Activated CD4-positive, alpha-beta T cell treated with anti-CD3 and anti-CD28 coated beads, Interleukin-2, amount 50 U/mL, for 16 hours (primary cell): ENCODE results near the gene CD84.
"Not testable (repeated sequence)": the region's sequence is repeated elsewhere in the genome, so short reads cannot be mapped to it uniquely, and the experiment has no call there.

Experiments used
- DNase-seq: peaks from one replicate; pipeline ENCODE4 v3.0.0-alpha.2; 2020

CD84 gene

DNA sequence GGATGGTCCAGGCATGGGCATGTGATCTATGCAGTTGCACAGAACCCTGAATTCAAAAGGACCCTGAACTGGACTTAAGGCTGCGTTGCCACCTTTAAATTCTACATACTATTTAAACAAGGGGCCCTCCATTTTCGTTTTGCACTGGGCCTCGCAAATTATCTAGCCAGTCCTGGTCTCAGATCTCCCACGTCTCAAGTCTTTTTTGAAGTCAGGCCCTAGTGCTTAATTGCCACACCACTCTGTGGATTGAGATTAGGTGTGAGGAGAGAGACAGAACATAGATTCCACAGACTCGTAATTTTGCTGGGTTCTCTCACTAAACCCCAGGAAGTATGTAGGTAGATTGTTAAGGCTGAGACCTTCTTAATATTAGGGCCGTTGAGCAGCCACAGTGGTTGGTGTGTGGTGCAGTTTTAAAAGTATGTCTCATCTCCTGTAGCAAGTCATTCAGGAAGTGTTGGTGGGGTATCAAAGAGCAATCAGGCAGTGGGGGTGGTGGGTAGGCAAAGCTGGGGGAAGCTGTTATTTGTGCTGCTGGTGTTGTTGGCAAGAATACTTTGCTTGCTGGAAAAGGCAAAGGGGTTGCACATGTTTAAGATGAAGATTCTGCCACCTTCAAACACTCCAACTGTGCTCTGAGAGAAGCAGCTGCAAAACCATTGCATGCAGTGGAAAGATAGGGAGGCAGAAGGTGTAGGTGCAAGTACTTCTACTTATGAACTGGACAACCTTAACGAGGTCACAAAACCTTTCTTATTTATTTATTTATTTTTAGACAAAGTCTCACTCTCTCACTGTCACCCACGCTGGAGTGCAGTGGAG is 11.2 kb downstream of the CD84 start:
- DNase-seq, result peak; percentile 85

DNA sequence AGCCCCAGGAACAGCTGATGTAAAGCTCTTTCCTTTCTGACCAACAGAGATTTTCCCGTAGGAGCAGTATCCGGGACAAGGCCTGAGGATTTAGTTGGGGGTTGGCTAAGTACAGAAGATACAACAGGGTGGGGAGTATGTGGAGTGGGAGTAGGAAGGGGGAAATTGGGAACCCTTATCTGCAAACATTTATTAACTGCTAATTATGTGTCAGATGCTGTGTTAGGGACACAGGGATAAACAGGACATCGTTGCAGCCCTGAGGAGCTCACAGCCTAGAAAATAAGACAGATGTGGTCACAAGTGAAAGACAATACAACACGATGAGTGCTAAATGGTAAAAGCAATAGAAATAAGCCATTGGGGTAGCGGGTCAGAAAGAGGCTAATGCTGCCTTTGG is 12.0 kb downstream of the CD84 start:
- DNase-seq, result no peak

DNA sequence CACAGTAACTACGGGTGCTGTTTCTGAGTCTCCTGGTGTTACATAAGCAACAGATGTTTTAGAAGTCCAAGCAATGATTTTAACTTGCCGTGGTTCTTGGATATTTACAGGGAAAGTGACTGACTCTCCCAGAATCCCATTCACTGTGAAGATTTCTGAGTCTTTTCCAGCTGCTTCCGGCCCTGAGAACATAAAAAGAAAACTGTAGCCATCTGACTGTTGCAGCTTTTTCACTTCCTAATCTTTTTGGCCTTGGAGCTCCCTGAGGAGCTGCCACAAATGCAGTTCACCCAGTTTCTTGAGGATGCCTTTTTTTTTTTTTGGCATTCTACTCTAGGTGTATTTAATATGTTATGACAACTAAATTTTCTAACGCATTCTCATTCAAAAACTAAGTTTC is 13.7 kb downstream of the CD84 start:
- no peak for DNase-seq

- not testable (repeated sequence) for DNase-seq
These were observed 16.1 kb downstream of the CD84 start for GRCh38 chr1:160563230-160563629.

GRCh38 chr1:160562745-160563144 is 16.6 kb downstream of the CD84 start:
- DNase-seq, result not testable (repeated sequence)

GRCh38 chr1:160560806-160561205 is 18.5 kb downstream of the CD84 start:
- no peak for DNase-seq

GRCh38 chr1:160560045-160560705 is 19.1 kb downstream of the CD84 start:
- DNase-seq, result no peak

- not testable (repeated sequence) for DNase-seq
These were observed 19.9 kb downstream of the CD84 start for GRCh38 chr1:160559437-160559836.

- no peak for DNase-seq
These were observed 20.5 kb downstream of the CD84 start for GRCh38 chr1:160558660-160559380.

- no peak for DNase-seq
These were observed 25.5 kb downstream of the CD84 start for GRCh38 chr1:160553778-160554177.

- DNase-seq, result no peak
These were observed 26.9 kb downstream of the CD84 start for GRCh38 chr1:160552425-160552824.

GRCh38 chr1:160550572-160551034 is 28.7 kb downstream of the CD84 start:
- peak; percentile 51 for DNase-seq

- DNase-seq, result no peak
These were observed 29.7 kb downstream of the CD84 start for GRCh38 chr1:160549665-160550006.

DNA sequence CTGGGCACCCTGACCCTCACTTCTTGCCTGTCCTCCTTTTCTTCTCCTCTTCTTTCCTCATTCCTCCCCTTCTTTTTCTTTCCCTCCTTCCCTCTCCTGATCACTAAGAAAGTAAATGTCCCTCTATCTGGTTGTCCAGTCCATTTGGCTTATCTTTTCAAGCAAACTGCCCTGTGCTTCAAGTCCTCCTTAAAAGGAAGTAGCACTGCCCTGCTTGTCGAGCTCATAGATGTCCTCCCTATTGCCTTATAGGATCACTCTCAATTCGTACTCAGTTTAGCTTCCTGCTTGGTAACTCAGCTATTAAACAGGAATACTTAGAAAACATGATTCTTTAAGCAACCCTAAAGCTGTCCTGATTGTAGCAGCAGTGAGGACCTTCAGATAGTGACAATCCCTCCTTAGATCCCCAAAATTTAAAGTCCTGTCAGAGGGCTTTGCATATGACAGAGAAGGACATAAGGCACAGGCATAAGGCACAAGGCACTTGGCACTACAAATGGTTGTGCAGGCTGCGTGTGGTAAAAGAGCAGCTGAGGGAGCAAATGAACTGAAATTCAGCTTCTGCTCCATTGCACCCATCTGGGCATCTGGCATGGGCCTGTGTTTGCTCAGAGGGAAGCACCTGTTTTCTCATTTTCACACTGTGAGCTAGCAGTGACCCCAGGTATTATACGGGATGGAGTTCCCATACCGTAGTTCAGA is 30.2 kb downstream of the CD84 start:
- no peak for DNase-seq

- DNase-seq, result no peak
These were observed 31.1 kb downstream of the CD84 start for GRCh38 chr1:160548183-160548582.

DNA sequence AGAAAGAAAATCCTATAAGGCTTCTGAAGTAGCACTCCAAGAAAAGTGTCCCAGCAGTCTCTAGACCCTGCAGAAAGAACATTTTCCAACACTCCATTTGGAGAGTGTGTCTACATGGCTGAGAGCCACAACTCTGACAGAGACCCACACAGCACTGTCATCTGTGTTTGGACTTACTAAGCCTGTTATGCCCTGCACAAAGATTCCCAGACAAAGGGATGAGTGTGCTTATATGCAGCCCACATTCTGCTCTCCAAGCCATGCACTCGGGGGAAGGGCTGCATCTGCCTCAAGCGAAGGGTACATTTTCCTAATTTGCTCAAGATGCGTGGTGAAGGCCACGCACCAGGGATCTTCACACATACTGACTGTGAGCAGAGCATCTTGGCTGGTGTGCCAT is 31.9 kb downstream of the CD84 start:
- no peak for DNase-seq

DNA sequence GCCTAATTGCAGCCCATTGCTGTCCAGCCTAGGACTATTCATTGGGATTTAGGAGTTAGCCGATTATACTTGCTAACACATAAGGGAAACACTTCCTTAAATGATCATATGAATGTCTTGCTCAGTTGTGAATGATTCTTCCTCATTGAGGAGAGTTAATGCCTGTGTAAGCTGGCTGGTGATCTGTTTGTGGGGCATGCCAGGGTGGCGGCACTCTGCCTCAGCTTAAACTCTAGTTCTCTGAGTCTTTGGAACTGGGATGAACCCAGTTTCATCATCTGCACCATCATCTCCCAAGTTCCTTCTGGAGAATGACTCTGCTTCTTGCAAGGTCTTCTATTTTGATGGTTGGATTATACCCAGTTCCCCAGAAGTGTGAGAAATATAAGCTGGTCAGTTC is 32.4 kb downstream of the CD84 start:
- DNase-seq, result no peak

DNA sequence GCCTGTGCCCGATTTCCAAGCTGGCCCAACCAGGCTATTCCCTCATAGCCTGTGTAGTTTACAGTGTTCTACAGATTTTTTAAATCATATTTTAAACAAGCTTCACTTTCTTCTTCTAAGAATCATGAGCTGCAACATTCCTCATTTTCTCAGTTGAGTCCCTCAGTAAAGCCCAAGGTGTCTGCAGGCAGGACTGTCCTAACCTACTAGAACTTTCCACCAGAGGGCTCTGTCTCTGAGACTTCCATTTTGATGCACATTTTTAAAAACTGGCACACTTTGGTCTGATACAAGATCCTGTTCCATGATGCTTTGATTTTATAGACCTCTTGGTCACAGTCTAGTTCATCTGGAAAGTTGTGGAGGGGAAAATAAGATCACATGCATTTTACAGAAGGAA is 34.6 kb downstream of the CD84 start:
- DNase-seq, result peak; percentile 48

- DNase-seq, result no peak
These were observed 36.9 kb downstream of the CD84 start for GRCh38 chr1:160542303-160542945.

GRCh38 chr1:160541622-160542302 is 37.5 kb downstream of the CD84 start:
- DNase-seq, result no peak

GRCh38 chr1:160540859-160541233 is 38.5 kb downstream of the CD84 start:
- no peak for DNase-seq
